Chondrocyte (in vitro differentiated cells): ENCODE data around the gene FAM227B. TPM values are rescaled to one million over a fixed set of nuclear protein-coding genes. Genes with fewer than 3 reads are reported as not detected.

Source experiments
- DNase-seq: peaks from one replicate; pipeline ENCODE4 v3.0.0; 2021; ENCODE audit warnings: mixed read lengths, low spot score
- H3K27ac Mint-ChIP-seq: one replicate; pipeline ENCODE4 v1.8.0; 2021; ENCODE audit warnings: mild to moderate bottlenecking, moderate library complexity, mixed read lengths; ENCODE audit not compliant: unreplicated experiment
- H3K27me3 Mint-ChIP-seq: 2 replicates; pipeline ENCODE4 v1.8.0; 2021; ENCODE audit warnings: low read depth, mixed read lengths
- H3K36me3 Mint-ChIP-seq: 2 replicates; pipeline ENCODE4 v1.8.0; 2021; ENCODE audit warnings: low read depth, mixed read lengths
- H3K4me1 Mint-ChIP-seq: 2 replicates; pipeline ENCODE4 v1.8.0; 2021; ENCODE audit warnings: low read depth, mild to moderate bottlenecking, mixed read lengths
- H3K4me3 Mint-ChIP-seq: one replicate; pipeline ENCODE4 v1.8.0; 2021; ENCODE audit warnings: mild to moderate bottlenecking, moderate library complexity, mixed read lengths; ENCODE audit not compliant: unreplicated experiment
- H3K9me3 Mint-ChIP-seq: 2 replicates; pipeline ENCODE4 v1.8.0; 2021; ENCODE audit warnings: low read depth, mixed read lengths
- total RNA-seq: library from RNA; stranded (reverse); gene quantifications from 3 replicates; pipeline ENCODE4 v1.2.1, GENCODE V29; 2021
- TF ChIP-seq, protein P1 (sequence below): fragments of 200-600 bp; sonication (generic); IDR thresholded peaks from 2 replicates; pipeline ENCODE4 v1.5.0; 2021; ENCODE audit warnings: antibody characterized with exemption, mild to moderate bottlenecking, moderate library complexity

The FAM227B gene
- total RNA-seq, 1 donor from 2014 or later = 2.2 TPM

GRCh38 chr15:49467746-49468480 lies 152.7 kb downstream of the FAM227B start:
- H3K36me3 Mint-ChIP-seq = no peaks in the 10 kb centered on the region
- H3K4me1 Mint-ChIP-seq = peaks cover 2% of the 10 kb centered on the region
- no peak overlapping the region for H3K4me3 Mint-ChIP-seq
- no peaks in the 10 kb centered on the region for H3K9me3 Mint-ChIP-seq
- no peak for DNase-seq
- TF ChIP-seq, protein P1, sequence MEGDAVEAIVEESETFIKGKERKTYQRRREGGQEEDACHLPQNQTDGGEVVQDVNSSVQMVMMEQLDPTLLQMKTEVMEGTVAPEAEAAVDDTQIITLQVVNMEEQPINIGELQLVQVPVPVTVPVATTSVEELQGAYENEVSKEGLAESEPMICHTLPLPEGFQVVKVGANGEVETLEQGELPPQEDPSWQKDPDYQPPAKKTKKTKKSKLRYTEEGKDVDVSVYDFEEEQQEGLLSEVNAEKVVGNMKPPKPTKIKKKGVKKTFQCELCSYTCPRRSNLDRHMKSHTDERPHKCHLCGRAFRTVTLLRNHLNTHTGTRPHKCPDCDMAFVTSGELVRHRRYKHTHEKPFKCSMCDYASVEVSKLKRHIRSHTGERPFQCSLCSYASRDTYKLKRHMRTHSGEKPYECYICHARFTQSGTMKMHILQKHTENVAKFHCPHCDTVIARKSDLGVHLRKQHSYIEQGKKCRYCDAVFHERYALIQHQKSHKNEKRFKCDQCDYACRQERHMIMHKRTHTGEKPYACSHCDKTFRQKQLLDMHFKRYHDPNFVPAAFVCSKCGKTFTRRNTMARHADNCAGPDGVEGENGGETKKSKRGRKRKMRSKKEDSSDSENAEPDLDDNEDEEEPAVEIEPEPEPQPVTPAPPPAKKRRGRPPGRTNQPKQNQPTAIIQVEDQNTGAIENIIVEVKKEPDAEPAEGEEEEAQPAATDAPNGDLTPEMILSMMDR = no peak
- H3K27me3 Mint-ChIP-seq = peaks cover 9% of the 10 kb centered on the region
- H3K27ac Mint-ChIP-seq = no peak overlapping the region

DNA sequence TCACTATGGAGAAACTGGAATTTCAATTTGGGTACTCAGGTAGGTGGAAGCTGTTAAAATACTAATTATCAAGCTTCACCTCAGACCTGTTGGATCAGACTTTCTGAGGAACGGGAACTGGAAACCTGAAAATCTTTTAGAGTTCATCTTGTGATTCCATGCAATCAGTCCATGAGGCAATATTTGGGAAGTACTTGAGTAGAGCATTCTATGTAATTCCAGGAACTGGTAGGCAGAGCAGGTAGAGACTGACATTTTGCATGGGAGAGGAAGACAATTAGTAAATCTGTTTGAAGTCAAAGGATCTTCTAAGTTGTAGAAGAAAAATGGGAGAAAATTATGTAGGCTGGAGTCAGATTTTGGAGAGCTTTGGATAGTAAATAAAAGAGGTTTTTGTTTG lies 154.5 kb downstream of the FAM227B start:
- Mint-ChIP-seq H3K4me3 (no peak overlapping the region), H3K9me3 (no peaks in the 10 kb centered on the region), H3K27ac (no peak overlapping the region), H3K27me3 (no peaks in the 10 kb centered on the region), H3K36me3 (no peaks in the 10 kb centered on the region), H3K4me1 (peaks cover 9% of the 10 kb centered on the region)
- TF ChIP-seq, protein P1 = no peak
- DNase-seq = no peak

DNA sequence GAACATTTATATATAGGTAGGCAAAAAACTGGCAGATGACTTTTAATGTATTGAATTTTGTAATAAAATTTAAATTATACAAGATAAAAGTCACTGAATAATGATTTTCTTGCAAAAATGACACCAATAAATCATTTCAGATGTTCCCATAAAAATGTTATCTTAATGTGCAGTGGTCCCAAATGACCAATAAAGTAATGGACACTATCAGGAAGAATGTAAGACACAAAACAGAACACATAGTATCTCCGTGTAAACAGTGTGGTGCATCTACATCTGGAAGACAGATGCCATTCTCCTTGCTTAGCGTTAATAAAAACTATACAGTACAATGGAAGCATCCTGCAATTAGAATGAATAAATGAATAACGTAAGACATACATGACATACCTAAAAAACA lies 156.1 kb downstream of the FAM227B start:
- Mint-ChIP-seq H3K27ac (no peak overlapping the region), H3K27me3 (no peaks in the 10 kb centered on the region), H3K4me3 (no peak overlapping the region), H3K36me3 (no peaks in the 10 kb centered on the region), H3K9me3 (no peaks in the 10 kb centered on the region), H3K4me1 (peaks cover 25% of the 10 kb centered on the region)
- DNase-seq = no peak
- TF ChIP-seq, protein P1 = no peak

DNA sequence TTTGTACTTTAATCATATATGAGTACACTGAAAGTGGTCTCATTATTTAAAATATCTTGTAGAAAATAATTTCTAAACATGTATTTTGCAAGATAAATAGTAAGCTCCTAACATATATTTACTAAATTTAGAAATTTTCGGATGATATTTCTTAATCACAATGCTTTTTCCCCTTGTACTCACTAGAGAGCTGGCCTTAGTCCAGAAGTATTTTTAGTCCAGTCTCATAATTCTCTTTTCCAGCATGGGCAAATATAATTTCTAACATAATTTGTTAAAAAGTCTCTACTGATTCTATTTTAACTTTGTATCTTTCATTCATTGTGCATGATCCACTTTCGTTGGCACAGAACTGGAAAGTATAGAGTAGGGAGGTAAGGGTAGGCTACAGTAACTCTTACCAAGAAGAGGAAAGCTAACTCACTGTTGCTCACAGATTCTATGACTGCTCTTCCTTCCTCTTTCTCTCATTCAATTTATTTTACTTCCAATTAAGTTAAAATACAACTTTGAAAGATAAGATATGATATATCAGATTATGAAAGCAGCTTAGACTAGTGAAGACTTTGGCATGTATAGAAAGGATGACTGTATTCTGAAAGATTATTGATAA lies 158.3 kb downstream of the FAM227B start:
- TF ChIP-seq, protein P1 = no peak
- H3K4me1 Mint-ChIP-seq = peaks cover 31% of the 10 kb centered on the region
- H3K27me3 Mint-ChIP-seq = no peaks in the 10 kb centered on the region
- H3K27ac Mint-ChIP-seq = no peak overlapping the region
- H3K9me3 Mint-ChIP-seq = no peaks in the 10 kb centered on the region
- no peaks in the 10 kb centered on the region for H3K36me3 Mint-ChIP-seq
- DNase-seq = no peak
- no peak overlapping the region for H3K4me3 Mint-ChIP-seq

DNA sequence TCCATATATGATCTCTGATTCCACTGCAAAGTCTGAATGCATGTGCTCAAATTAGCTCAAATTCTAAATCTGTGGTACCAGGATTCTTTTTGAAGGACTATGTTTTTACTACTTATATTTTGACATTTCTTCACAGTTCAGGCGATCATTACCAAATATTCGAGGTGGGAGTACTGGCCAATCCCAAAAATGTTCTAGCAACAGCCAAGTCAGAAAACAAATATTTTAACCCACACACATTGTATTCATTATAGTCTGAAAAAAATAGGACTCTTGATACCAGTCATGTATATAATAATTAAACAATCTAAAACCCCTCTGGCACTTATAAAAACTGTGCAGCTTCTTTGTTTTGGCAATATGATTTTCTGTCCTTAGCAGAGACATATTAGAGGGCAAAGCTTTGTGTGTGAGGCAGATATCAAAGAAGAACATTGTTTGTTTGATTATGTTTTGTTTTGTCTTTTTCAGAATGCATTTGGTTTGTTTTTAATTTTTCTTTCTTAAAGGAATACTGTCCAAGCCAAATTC lies 160.1 kb downstream of the FAM227B start:
- H3K36me3 Mint-ChIP-seq = peaks cover 2% of the 10 kb centered on the region
- peaks cover 28% of the 10 kb centered on the region for H3K4me1 Mint-ChIP-seq
- H3K9me3 Mint-ChIP-seq = no peaks in the 10 kb centered on the region
- DNase-seq = no peak
- peaks cover 10% of the 10 kb centered on the region for H3K27me3 Mint-ChIP-seq
- no peak overlapping the region for H3K4me3 Mint-ChIP-seq
- no peak overlapping the region for H3K27ac Mint-ChIP-seq
- TF ChIP-seq, protein P1 = no peak
